Measurements from ENCODE around the gene MUTYH. TPM values are rescaled to one million over a fixed set of nuclear protein-coding genes. Genes with fewer than 3 reads are reported as not detected.

The MUTYH gene
- 16.7 and 22.3 TPM in 2 replicates for total RNA-seq

GRCh38 chr1:45339789-45340558 lies at the start of gene MUTYH, which contains the start of gene TOE1:
MUTYH (minus strand) TSS chr1:45340440; CDS start chr1:45334505, 5,935 bp downstream.
TOE1 (plus strand) TSS chr1:45340170; CDS start chr1:45340253, 83 bp downstream.

GRCh38 chr1:45326627-45327623 lies 13.3 kb downstream of the MUTYH start, which contains the start of gene HPDL:
HPDL (plus strand) TSS chr1:45326895; CDS start chr1:45327149, 254 bp downstream.

Other genes starting within 250 kb of the MUTYH start
- gene ZSWIM5, start 133.8 kb downstream of the MUTYH start, total RNA-seq = 1.3 and 2.8 TPM in 2 replicates
- 0.50 and 0.73 TPM in 2 replicates for gene HPDL, start 13.5 kb downstream of the MUTYH start, total RNA-seq
- gene TOE1, start 270 bp downstream of the MUTYH start, total RNA-seq = 9.4 and 14.8 TPM in 2 replicates
- gene TESK2, start 150.7 kb upstream of the MUTYH start, total RNA-seq = 2.3 and 2.5 TPM in 2 replicates
- gene CCDC163, start 159.6 kb upstream of the MUTYH start, total RNA-seq = 0.50 and 0.73 TPM in 2 replicates
- 1.6 and 2.8 TPM in 2 replicates for gene MMACHC, start 159.9 kb upstream of the MUTYH start, total RNA-seq
- 436 and 653 TPM in 2 replicates for gene PRDX1, start 181.4 kb upstream of the MUTYH start, total RNA-seq
- 102 and 133 TPM in 2 replicates for gene AKR1A1, start 210.4 kb upstream of the MUTYH start, total RNA-seq
- 23.0 and 60.4 TPM in 2 replicates for gene NASP, start 243.6 kb upstream of the MUTYH start, total RNA-seq

All from smooth muscle cell of trachea (primary cell).